Right lobe of liver (tissue), 4 donors: ENCODE data around the gene MYOT.

Source experiments
- CTCF ChIP-seq, 4 donors: fragments of 200-600 bp in 3 of 4; fragments of 450-650 bp in 1 of 4; IDR thresholded peaks; one replicate each; pipeline versions ENCODE4 v1.5.1 to v1.8.0; 2016 to 2022; ENCODE audit warnings: antibody characterized with exemption in 4 of 4, mild to moderate bottlenecking in 2 of 4
- POLR2A ChIP-seq: fragments of 450-650 bp; IDR thresholded peaks from one replicate; pipeline ENCODE4 v1.6.1; 2017; ENCODE audit warnings: antibody characterized with exemption, mild to moderate bottlenecking
- donor health status: DM: no; HTN: no; CAD: no.
- donor health status: DM: no; HTN: no; CAD: no.
- donor health status: DM: no; HTN: yes; CAD: no.

- no peak for TF ChIP-seq CTCF (IDR thresholded peaks at IDR 0.05)
- no peak for TF ChIP-seq POLR2A
Measured at GRCh38 chr5:137832416-137832815, 35.2 kb upstream of the MYOT start.
